ENCODE measurements around the gene AFMID.

GRCh38 chr17:78255029-78255656 is 68.0 kb downstream of the AFMID start:
- TF ChIP-seq CTCF (conservative IDR thresholded peaks at IDR 0.05; ENCODE audit: low read length) (no peak), EZH2phosphoT487 (IDR thresholded peaks at IDR 0.05; ENCODE audit: borderline replicate concordance) (no peak)
